Activated CD4-positive, CD25-positive, alpha-beta regulatory T cell treated with anti-CD3 and anti-CD28 coated beads, Interleukin-2, amount 50 U/mL, for 72 hours (primary cell): Measurements from ENCODE around the gene DDX46.
"Not testable (repeated sequence)": the region's sequence is repeated elsewhere in the genome, so short reads cannot be mapped to it uniquely, and the experiment has no call there.

Experiments
- DNase-seq: peaks from one replicate; pipeline ENCODE4 v3.0.0; 2021

DDX46 gene

DNA sequence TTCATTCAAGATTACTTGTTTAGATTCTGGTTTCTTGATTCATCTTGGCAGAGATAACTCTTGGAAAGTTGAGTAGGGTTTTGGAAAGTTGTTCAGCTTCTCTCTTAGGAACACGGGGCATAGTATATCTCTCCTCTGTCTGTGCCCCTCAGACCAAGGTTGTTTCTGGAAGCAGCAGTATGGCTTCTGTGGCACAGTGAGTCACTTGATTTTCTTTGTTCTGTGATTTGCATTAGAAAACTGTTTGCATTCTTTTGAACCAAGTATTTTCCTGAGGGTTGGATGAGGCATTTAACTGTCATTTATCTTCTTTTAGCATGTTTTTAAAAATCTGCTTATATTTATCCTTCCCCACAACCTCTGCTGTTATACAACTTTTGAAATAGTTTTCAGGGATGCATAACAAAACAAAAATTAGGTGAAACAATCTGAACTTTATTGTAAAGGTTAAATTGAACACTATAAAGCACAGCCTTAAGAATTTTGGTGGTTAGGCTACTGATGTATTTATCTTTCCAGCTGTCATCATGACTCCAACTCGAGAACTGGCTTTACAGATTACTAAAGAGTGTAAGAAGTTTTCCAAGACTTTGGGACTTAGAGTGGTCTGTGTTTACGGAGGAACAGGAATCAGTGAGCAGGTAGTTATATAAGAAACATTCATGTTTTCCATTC is 26.5 kb downstream of the DDX46 start:
- DNase-seq, result no peak

DNA sequence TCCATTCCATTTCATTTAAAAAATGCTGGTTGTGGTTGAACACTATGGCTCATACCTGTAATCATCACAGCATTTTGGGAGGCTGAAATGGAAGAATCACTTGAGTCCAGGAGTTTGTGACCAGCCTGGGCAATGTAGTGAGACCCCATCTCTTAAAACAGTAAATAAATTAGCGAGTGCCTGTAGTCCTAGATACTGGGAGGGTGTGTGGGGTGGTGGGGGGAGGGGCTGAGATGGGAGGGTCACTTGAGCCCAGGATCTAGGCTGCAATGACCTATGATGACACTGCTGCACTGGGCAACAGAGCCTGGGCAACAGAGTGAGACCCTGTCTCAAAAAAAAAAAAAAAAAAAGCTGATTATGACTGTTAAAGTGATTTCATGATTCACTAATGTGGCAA is 29.1 kb downstream of the DDX46 start:
- DNase-seq, result no peak

DNA sequence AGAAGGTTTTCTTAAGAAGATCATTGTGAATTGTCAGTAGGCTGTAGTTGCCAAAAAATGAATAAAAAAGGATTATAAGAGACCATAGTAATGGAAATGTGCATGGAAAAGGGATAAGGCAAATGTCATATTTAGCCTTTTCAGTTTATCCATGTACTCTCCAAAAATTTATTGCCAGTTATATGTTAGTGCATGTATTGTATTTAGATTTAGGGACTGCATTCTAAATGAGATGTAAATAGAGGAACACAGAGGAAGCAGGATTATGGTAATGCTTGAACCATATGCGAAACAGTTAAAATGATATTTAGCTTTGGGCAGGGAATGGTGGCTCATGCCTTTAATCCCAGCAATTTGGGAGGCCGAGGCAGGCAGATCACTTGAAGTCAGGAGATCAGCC is 33.0 kb downstream of the DDX46 start:
- no peak for DNase-seq

DNA sequence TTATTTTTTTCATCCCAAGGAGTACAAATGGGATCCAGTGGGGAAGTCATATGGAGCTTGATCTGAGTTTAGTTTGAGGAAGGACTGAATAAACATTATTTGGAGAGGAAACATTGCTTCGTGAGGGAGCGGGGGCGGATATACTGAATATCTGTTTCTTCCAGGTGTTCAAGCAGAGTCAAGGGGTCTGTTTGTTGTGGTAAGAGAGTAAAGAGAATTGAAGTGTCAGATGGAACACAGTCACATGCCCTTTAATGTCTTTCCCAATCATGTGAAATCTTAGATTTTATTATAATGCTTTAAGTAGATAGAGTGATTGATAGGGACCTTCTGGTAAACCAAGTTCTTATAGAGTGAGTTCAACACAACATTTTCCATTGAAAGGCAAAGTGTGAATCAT is 33.7 kb downstream of the DDX46 start:
- no peak for DNase-seq

DNA sequence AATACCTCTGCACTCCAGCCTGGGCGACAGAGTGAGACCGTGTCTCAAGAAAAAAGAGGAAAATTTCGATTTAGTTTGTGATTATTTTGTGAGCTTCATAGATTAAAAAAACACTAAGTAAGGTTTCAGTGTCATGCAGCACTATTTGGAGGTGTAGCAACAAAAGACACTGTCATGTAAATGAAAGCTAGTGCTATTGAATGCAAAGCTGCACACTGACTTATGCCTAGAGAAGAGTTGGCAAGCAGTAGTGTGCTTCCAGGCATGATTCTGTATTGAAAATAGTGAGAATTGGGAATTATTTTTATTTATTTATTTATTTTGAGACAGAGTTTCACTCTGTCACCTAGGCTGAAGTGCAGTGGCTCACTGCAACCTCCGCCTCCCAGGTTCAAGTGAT is 34.5 kb downstream of the DDX46 start:
- DNase-seq, result no peak

DNA sequence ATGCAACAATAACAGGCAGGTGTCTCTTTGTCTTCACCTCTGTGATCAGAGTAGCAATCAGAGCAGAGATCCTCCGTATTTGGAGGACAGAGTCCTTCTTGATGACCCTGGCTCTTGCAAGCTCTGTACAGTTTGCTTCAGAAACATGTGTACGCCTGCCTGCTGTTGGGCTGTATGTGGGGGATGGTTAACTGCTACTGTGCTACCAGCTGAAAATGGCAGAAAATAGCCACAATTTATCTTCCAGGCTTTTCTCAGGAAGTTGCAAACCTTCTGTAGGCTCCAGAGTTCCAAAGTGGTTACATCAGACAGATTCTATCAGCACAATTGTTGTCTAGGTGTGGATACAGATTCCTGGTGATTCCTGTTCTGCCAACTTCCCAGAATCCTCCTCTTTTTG is 35.5 kb downstream of the DDX46 start:
- DNase-seq, result no peak

DNA sequence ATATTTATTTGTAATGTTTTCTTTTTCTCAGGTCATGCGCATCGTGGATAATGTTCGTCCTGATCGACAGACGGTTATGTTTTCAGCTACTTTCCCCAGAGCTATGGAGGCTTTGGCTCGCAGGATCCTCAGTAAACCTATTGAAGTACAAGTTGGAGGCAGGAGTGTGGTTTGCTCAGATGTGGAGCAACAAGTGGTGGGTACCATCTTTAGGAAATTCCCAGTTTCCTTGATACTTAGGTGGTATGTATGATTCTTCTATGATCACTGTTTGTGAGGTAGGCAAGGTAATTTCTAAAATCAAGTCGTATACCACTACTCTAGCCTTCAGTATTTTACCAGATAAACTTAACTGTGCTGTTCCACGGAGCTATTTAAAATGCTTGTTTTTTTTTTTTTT is 36.2 kb downstream of the DDX46 start:
- no peak for DNase-seq

DNA sequence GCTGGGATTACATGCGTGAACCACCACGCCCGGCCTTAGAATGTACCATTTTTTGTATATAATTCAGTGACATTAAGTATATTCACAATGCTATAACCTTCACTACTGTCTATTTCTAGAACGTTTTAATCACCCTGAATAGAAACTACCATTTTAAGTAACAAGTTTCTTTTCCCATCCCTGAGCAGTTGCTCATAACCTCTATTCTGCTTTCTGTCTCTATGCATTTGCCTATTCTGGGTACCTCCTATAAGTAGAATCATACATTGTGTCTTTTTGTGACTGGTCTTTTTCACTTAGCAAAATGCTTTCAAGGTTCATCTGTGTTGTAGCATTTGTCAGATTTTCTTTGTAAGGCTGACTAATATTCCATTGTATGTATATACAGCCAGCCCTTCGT is 39.9 kb downstream of the DDX46 start:
- DNase-seq, result no peak

DNA sequence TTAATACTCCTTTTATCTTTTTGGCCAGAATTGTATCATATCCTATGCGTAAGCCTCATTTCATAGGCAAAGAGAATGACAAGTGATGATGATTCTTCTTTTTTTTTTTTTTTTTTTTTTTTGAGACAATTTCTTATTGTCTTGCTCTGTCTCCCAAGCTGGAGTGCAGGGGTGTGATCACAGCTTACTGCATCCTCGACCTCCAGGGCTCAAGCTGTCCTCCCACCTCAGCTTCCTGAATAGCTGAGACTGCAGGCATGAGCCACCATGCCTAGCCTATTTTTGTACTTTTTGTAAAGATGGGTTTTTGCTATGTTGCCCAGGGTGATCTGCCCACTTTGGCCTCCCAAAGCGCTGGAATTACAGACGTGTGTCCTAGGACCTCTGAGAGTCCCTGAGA is 45.2 kb downstream of the DDX46 start:
- DNase-seq, result no peak

DNA sequence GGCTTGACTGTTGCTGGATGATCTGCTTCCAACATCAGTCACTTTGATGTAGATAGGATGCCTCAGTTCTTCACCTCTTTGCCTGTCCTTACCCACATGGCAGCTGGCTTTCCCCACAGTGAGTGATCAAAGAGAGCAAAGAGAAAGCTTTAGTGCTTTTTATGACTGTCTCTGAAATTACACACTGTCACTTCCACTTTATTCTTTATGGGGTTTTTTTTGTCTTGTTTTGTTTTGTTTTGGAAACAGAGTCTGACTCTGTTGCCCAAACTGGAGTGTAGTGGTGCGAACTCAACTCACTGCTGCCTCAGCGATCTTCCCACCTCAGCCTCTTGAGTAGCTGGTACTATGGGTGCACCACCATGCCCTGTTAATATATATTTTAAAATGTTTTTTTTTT is 54.8 kb downstream of the DDX46 start:
- DNase-seq, result no peak

DNA sequence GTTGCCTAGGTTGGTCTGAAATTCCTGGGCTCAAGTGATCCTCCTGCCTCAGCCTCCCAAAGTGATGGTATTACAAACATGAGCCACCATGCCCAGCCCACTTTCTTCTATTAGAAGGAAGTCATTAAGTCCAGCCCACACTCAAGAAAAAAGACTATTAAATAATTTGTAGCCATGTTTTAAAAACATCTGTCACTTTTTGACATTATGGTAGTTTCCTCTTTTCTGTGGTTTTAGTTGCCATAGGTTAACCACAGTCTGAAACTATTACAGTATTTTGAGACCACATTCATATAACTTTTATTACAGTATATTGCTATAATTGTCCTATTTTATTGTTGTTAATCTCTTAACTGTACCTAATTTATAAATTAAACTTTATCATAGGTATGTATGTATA is 55.2 kb downstream of the DDX46 start:
- DNase-seq, result no peak

DNA sequence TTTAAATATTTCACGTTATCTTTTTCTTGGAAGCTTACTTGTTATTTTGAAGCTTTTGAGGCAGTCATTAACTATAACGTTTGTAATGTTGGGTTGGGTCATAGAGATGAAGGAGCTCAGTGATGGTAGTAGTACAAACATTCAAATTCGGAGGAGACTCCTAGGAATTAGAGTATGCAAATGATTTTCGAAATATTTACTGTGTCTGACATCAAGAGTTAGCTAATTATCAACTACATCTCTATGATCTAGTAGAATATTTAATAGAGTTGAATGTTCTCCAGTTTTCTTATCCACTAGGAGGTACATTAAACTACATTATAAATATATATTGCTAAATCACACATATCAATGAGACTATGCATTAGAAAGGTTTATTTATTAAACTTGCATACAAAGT is 58.4 kb downstream of the DDX46 start:
- DNase-seq, result no peak

DNA sequence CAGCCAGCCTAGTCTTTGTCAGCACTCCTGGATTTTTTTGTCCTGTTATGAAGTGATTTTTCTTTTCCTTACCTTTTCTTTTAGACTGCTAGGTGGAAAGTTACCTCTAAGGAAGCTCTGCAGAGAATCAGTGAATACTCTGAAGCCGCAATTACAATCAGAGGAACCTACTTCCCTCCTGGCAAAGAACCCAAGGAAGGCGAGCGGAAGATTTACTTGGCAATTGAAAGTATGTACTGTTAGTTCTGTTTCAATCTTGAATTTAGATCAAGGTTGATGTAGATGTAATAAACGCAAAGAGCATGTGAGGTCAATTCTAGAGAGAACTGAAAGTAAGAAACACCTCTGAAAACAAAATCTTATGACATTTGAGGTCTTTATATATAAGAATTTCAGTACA is 60.2 kb downstream of the DDX46 start:
- no peak for DNase-seq

DNA sequence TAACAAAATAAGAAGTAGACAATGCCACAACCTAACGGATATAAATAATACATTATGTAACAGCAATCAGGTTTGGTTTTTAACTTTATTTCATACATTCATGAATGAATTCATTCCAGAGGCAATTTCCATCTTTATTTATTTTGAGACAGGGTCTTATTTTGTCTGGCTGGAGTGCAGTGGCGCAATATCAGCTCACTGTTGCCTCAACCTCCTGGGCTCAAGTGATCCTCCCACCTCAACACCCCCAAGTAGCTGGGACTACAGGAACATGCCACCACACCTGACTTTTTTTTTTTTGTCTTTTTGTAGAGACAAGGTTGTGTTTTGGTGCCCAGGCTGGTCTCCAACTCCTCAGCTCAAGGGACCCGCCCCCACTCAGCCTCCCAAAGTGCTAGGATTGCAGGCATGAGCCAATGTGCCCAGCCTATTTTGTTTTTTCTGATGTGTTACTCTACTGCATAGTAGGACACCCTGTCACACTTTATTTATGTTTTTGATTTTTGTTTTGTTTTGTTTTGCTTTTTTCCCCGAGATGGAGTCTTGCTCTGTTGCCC is 60.9 kb downstream of the DDX46 start:
- DNase-seq, result no peak

DNA sequence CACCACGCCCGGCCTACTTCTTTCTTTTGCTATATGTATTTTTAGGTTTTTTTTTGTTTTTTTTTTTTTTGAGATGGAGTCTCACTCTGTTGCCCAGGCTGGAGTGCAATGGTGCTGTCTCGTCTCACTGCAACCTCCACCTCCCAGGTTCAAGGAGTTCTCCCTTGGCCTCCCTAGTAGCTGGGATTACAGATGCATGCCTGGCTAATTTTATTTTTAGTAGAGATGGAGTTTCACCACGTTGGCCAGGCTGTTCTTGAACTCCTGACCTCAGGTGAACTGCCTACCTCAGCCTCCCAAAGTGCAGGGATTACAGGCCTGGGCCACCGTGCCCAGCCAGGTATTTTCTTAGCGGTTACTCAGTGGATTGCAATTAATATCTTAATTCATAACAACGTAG is 63.3 kb downstream of the DDX46 start:
- DNase-seq, result no peak

DNA sequence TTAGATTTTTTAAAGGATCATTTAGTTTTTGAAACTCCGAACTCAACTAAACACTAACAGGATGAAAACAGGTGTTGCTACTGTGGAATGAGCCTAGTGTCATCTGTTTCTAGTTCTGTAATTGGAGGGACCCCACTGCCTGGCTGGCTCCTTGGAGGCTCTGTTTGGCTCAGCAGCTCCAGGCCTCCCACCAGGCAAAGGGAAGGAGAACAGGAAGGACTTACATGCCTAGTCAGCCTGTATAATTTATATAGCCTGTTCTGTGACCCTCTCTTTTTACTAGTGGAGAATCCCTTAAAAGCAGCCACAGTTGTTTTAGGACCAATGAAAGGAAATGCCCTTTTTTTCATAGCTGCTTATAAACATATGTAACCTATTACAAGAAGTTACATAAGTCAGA is 66.1 kb downstream of the DDX46 start:
- no peak for DNase-seq

DNA sequence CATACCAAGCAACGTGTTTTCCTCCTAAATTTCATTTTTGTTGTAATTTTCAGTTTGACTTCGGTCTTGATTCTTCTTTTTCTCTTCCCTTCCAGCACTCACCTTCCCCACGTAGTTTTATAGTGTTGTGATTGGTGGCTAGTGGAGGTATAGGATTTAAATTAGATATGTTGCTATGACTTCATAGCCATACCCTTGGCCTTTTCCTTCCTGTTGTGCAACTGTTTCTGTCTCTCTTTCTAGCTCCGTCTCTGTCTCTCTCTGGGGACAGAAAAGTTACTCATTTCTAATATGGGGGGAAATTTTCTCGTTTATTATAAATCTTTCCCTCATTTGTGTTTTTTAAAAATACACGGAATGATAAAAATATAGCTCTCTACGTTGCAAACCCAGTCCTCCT is 66.6 kb downstream of the DDX46 start:
- no peak for DNase-seq

DNA sequence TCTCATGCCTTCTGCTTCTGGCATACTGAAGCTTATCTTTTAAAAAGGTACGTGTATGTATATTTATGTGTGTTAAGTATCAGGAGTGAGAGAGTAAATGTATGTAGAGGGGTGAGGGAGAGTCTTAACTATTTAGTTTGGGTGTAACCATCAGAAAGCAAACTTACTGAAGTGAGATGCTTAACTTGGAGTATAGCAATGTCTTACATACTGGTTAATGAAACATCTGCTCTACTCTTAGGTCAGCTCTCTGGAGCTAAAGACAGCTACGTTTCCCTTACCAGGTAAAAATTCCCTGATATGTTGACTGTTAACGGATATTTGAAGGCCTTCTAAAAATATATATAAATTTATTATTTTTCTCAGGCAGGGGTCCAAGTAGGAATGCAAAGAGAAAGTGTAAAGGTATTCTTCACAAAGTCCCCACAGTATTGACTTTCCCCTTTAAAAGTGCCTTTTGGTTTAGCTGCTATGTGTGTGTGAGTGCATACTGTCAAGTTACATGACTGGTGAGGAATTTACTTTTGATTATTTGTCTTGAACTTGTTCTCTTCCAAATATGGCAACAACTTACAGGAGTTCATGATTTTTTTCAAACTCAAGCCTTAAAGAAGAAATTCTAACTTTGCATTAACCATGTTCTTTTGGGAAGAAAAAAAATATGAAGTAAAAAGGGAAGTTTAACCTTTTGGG is 74.9 kb downstream of the DDX46 start:
- no peak for DNase-seq

DNA sequence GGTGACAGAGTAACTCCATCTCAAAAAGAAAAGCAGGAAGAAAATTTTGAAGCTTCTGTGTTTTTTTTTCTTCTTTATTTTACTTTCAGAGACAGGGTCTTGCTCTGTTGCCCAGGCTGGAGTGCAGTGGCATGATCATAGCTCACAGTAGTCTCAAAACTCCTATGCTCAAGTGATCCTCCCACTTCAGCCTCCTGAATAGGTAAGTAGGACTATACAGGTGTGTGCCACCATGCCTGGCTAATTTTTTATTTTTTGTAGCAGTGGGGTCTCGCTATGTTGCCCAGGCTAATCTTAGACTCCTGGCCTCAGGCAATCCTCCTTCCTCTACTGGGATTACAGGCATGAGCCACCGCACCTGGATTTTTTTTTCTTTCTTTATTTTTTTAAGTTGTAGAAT is 77.0 kb downstream of the DDX46 start:
- DNase-seq, result no peak

DNA sequence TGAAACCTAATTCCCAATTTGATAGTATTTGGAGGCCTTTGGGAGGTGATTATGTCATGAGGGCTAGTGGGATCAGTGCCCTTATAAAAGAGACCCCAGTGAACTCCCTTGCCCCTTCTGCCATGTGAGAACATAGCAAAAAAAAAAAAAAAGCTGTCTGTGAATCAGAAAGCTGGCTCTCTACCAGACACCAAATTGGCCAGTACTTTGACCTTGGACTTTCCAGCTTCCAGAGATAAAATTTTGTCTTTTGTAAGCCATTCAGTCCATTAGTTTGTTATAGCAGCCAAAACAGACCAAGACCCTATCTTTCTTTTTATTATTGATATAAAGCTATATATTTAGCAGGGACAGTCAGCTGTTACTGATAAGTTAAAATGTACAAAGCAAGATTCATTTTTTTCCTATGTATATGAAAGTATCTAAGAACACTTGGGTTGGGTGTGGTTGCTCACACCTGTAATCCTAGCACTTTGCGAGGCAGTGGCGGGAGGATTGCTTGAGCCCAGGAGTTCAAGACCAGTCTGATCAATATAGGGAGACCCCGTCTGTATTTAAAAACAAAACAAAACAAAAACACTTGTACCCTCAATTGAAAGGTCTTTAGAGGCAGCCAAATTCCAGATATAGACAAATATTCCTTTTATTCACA is 79.1 kb downstream of the DDX46 start:
- no peak for DNase-seq

DNA sequence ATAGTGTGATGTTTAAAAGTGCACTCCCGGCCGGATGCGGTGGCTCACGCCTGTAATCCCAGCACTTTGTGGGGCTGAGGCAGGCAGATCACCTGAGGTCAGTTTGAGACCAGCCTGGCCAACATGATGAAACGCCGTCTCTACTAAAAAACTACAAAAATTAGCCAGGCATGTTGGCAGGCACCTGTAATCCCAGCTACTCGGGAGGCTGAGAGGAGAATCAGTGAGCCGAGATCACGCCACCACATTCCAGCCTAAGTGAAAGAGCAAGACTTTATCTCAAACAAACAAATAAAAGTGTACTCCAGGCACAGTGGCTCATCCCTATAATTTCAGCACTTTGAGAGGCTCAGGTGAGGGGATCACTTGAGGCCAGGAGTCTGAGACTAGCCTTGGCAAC is 79.8 kb downstream of the DDX46 start:
- not testable (repeated sequence) for DNase-seq

DNA sequence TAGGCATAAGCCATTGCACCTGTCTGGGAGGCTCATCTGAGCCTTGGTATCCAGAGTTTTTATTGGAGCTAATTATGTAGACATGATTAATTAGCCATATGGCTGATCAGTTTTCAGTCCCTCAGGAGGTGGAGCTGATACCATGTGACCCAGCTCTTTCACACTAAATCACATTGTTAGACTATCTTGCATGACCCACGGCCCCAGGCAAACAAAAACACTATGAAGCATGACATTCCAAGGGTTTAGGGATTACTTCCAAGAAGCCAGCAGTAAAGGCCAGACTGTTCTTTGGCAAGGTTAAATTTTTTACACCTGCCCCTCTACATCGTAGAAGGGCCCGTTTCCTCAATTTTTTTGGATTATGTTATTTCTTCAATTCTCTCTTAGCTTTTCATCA is 82.2 kb downstream of the DDX46 start:
- DNase-seq, result no peak

DNA sequence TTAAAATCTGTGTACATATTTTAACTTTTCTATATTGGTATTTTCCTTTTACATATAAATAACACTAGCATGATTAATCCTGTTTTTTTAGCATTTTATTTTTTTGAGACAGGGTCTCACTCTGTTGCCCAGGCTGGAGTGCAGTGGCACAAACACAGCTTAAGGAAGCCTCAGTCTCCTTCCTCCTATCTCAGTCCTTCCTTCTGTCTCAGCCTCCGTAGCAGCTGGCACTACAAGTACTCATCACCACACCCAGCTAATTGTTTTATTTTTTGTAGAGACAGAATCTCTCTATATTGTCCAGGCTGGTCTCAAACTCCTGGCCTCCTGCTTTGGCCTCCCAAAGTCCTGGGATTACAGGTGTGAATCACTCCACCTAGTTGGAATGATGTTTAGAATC is 85.7 kb downstream of the DDX46 start:
- no peak for DNase-seq

DNA sequence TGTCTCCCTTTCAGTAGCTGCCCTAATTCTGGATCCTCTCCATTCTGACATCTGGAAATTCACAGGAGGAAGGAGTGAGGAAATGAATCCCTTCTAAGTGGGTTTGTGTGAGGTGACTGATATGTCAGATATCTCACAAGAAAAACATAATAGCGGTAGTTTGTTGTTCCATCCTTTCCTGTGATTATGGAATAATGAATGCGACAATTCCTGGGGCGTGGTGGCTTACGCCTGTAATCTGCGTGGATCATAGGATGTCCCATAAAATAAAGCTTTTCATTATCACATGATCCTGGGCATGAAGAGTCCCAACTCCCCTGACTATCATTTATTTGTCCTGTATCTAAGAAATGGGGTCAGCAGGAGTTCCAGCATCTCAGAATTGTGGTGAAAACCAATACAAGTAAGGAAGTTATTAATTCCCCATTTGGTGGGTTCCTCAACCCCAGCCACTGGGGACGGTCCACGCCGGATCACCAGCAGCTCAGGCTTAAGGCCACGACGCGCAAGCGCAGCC is 86.8 kb downstream of the DDX46 start:
- DNase-seq, result no peak
